ENCODE data around the gene PEX5L.

PEX5L gene

DNA sequence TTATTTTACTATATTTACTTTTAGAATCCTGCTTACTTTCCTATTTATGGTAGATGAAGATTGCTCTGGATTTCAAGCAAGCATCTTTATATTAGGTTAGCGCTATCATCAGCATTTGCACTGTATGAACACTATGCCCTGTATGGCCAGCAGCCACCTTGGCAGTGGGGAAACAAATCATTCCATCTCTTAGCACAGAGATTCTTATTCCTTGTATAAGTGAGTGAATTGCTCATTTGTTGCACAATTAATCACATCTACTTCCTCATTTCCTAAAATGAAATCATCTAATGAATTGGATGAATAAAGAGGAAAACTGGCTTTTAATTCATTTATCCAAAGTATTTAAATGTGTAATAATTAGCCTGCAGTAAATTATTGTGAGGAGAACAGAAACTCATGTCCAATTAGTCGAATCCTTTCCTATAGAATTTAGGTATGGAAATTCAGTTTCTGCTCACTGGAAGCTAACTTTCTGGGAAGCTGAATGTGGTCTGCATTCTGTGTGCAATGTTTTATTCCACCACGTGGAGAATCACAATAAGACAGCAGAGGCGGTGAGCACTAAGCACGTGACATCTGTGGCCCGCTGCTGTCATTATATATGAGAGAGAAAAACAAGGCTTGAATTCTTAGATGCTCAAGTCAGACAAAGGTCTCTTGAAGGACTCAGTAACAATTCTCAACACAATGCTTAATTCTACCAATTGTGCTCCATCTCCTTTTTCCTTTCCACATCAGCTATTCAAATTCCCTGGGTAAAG, 93.4 kb downstream of the PEX5L start:
- H3K27me3 ChIP-seq: no peaks in the 10 kb centered on the region
- no peaks in the 10 kb centered on the region for H3K36me3 ChIP-seq
- peaks cover 0 to 6% (median 0%) of the 10 kb centered on the region in 11 experiments; a peak in 4 of 22 replicates for H3K9me3 ChIP-seq (replicated peaks in 1 of 11)
- no peak overlapping the region for H3K27ac ChIP-seq
- H3K4me3 ChIP-seq: no peak overlapping the region
- no peak overlapping the region for H3K4me2 ChIP-seq
- TF ChIP-seq Cebpa-rat (IDR thresholded peaks at IDR 0.05): no peak
- peaks cover 0 to 11% (median 0%) of the 10 kb centered on the region in 10 experiments; a peak in 1 of 20 replicates for H3K4me1 ChIP-seq
- H3K9ac ChIP-seq: no peak overlapping the region
- no peaks in the 10 kb centered on the region for H4K20me1 ChIP-seq

GRCh38 chr3:179942553-179943075, 94.1 kb downstream of the PEX5L start:
- Histone ChIP-seq H3K27ac (no peak overlapping the region), H3K4me3 (no peak overlapping the region), H3K4me2 (no peak overlapping the region)

DNA sequence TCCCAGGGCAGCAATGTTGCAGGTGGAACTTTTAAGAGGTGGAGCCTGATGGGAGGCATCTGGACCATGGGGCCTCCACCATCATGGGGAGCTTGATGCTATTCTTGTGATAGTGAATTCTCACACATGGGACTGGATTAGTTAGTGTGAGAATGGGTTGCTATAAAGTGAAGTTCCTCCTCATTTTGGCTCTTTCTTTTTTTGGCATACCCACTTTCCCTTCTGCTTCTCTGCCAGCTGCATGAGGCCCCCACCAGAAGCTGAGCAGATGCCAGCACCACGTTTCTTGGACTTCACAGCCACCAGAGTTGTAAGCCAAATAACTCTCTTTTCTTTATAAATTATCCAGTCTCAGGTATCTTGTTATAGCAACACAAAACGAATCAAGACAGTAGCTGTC, 101.0 kb downstream of the PEX5L start:
- no peak for TF ChIP-seq Cebpa-rat (IDR thresholded peaks at IDR 0.05)
- Histone ChIP-seq H3K9me3 (replicated peaks in 1 of 11) (peaks cover 0 to 11% (median 7%) of the 10 kb centered on the region in 11 experiments; a peak in 12 of 22 replicates), H3K9ac (no peak overlapping the region), H3K27ac (no peak overlapping the region), H4K20me1 (no peaks in the 10 kb centered on the region), H3K4me2 (no peak overlapping the region), H3K4me1 (no peaks in the 10 kb centered on the region), H3K27me3 (no peaks in the 10 kb centered on the region), H3K36me3 (no peaks in the 10 kb centered on the region), H3K4me3 (no peak overlapping the region)

More at GRCh38 chr3:179942553-179943075, 94.1 kb downstream of the PEX5L start:
- Histone ChIP-seq H3K36me3 (no peaks in the 10 kb centered on the region), H3K27me3 (no peaks in the 10 kb centered on the region), H3K9ac (no peak overlapping the region), H3K9me3 (replicated peaks in 1 of 11) (peaks cover 0 to 6% (median 0%) of the 10 kb centered on the region in 11 experiments; a peak in 4 of 22 replicates), H4K20me1 (no peaks in the 10 kb centered on the region), H3K4me1 (peaks cover 0 to 11% (median 0%) of the 10 kb centered on the region in 10 experiments; a peak in 1 of 20 replicates)
- TF ChIP-seq Cebpa-rat (IDR thresholded peaks at IDR 0.05): no peak

GRCh38 chr3:179933914-179934313, 102.8 kb downstream of the PEX5L start:
- Histone ChIP-seq H3K9me3 (replicated peaks in 1 of 11) (peaks cover 0 to 11% (median 7%) of the 10 kb centered on the region in 11 experiments; a peak in 12 of 22 replicates), H3K4me1 (peaks cover 0 to 8% (median 0%) of the 10 kb centered on the region in 10 experiments; a peak in 3 of 20 replicates), H3K9ac (no peak overlapping the region), H3K27ac (no peak overlapping the region), H3K27me3 (no peaks in the 10 kb centered on the region), H3K4me3 (no peak overlapping the region), H4K20me1 (no peaks in the 10 kb centered on the region), H3K4me2 (no peak overlapping the region), H3K36me3 (no peaks in the 10 kb centered on the region)
- TF ChIP-seq Cebpa-rat (IDR thresholded peaks at IDR 0.05): no peak

- no peak overlapping the region for H3K4me3 ChIP-seq
- H3K9ac ChIP-seq: no peak overlapping the region
- no peaks in the 10 kb centered on the region for H3K27me3 ChIP-seq
- no peaks in the 10 kb centered on the region for H3K36me3 ChIP-seq
- TF ChIP-seq Cebpa-rat (IDR thresholded peaks at IDR 0.05): no peak
- H3K9me3 ChIP-seq (replicated peaks in 1 of 11): peaks cover 0 to 11% (median 7%) of the 10 kb centered on the region in 11 experiments; a peak in 12 of 22 replicates
- H3K4me2 ChIP-seq: no peak overlapping the region
- no peaks in the 10 kb centered on the region for H4K20me1 ChIP-seq
- H3K4me1 ChIP-seq: peaks cover 0 to 8% (median 0%) of the 10 kb centered on the region in 10 experiments; a peak in 3 of 20 replicates
- H3K27ac ChIP-seq: no peak overlapping the region
These were observed 103.7 kb downstream of the PEX5L start for GRCh38 chr3:179933080-179933479.

DNA sequence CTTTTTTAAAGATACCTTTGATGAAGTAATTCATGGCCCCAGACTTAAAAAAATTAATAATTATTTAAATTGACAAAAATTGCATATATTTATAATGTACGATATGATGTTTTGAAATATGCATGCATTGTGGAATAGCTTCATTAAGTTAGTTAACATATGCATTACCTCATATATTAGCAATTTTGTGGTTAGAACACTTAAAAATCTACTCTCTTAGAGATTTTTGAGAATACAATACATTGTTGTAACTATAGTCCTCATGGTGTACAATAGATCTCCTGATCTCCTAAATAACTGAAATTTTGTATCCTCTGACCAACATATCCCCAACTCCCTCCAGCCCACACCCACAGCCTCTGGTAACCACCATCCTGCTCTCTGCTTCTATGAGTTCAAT, 104.1 kb downstream of the PEX5L start:
- H3K27ac ChIP-seq: no peak overlapping the region
- no peaks in the 10 kb centered on the region for H3K27me3 ChIP-seq
- H3K4me3 ChIP-seq: no peak overlapping the region
- H3K9me3 ChIP-seq (replicated peaks in 1 of 11): peaks cover 0 to 11% (median 7%) of the 10 kb centered on the region in 11 experiments; a peak in 12 of 22 replicates
- no peak for TF ChIP-seq Cebpa-rat (IDR thresholded peaks at IDR 0.05)
- H3K36me3 ChIP-seq: no peaks in the 10 kb centered on the region
- no peaks in the 10 kb centered on the region for H4K20me1 ChIP-seq
- peaks cover 0 to 8% (median 0%) of the 10 kb centered on the region in 10 experiments; a peak in 3 of 20 replicates for H3K4me1 ChIP-seq
- no peak overlapping the region for H3K4me2 ChIP-seq
- no peak overlapping the region for H3K9ac ChIP-seq

- Histone ChIP-seq H3K27ac (no peak overlapping the region), H3K9me3 (replicated peaks in 1 of 11) (no peaks in the 10 kb centered on the region), H3K4me3 (no peak overlapping the region), H3K27me3 (no peaks in the 10 kb centered on the region), H3K9ac (no peak overlapping the region), H3K4me2 (peak overlapping the region in 1 of 11 experiments; percentile 20; a peak in 1 of 22 replicates), H3K36me3 (no peaks in the 10 kb centered on the region), H3K4me1 (peaks cover 0 to 8% (median 0%) of the 10 kb centered on the region in 10 experiments; a peak in 3 of 20 replicates), H4K20me1 (no peaks in the 10 kb centered on the region)
- TF ChIP-seq Cebpa-rat (IDR thresholded peaks at IDR 0.05): no peak
These were observed 107.6 kb downstream of the PEX5L start for GRCh38 chr3:179929091-179929529.

DNA sequence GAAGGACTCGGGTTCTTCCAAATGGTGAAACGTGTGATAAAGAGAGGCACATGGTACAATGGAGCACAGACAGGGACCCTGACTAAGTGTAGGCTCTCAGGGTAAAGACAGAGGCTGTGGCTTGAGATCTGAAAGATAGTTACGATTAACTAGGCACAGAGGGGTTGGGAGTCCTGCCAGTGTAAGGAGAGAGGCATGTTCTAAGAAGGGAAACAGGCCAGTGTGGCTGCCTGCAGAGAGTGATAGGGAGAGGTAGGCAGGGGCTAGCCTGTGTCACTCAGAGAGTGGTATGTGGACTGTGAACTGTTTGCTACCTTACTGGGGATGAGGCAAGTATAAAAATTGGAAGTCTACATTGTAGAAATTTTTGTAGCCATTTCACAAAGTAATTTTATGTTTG, 109.5 kb downstream of the PEX5L start:
- Histone ChIP-seq H3K4me1 (peaks cover 0 to 8% (median 0%) of the 10 kb centered on the region in 10 experiments; a peak in 3 of 20 replicates), H4K20me1 (no peaks in the 10 kb centered on the region), H3K4me2 (no peak overlapping the region), H3K36me3 (no peaks in the 10 kb centered on the region), H3K9me3 (replicated peaks in 1 of 11) (no peaks in the 10 kb centered on the region), H3K9ac (no peak overlapping the region), H3K27me3 (no peaks in the 10 kb centered on the region), H3K27ac (no peak overlapping the region), H3K4me3 (no peak overlapping the region)
- TF ChIP-seq Cebpa-rat (IDR thresholded peaks at IDR 0.05): no peak

DNA sequence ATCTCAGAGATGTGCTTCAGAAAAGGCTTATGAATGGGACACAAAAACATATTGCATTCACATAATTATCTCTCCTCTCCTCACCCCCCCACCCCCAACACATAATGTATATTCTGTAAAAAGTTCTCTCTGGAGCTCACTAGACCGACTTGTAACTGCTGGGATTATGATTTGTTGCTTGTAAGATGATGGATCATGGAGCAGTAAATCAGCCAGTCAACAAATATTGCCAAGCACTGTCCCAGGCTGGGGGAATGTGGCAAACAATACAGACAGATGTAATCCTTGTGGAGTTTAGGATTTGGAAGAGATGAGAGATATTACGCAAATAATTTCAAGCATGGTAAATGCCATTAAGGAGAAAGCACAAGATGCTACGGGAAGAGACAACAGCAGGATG, 114.8 kb downstream of the PEX5L start:
- TF ChIP-seq Cebpa-rat (IDR thresholded peaks at IDR 0.05): no peak
- no peaks in the 10 kb centered on the region for H3K36me3 ChIP-seq
- H3K4me2 ChIP-seq: no peak overlapping the region
- H3K4me3 ChIP-seq: no peak overlapping the region
- H3K27me3 ChIP-seq: no peaks in the 10 kb centered on the region
- no peak overlapping the region for H3K9ac ChIP-seq
- H3K9me3 ChIP-seq (replicated peaks in 1 of 11): no peaks in the 10 kb centered on the region
- H3K27ac ChIP-seq: no peak overlapping the region
- H4K20me1 ChIP-seq: no peaks in the 10 kb centered on the region
- peaks cover 0 to 4% (median 0%) of the 10 kb centered on the region in 10 experiments; a peak in 1 of 20 replicates for H3K4me1 ChIP-seq
